Stimulated activated CD4-positive, alpha-beta T cell treated with anti-CD3 and anti-CD28 coated beads, Interleukin-1b, Interleukin-23, amount 100 ng/mL, for 24 hours (primary cell): ENCODE results near the gene RBP2.

Experiments
- DNase-seq, 4 experiments: peaks; one replicate each; pipeline ENCODE4 v3.0.0-alpha.2; 2020; ENCODE audit warnings: low read depth in 4 of 4, low spot score in 1 of 4

RBP2 gene

GRCh38 chr3:139481116-139481515 lies 4.8 kb upstream of the RBP2 start:
- no peak for DNase-seq

- no peak for DNase-seq
Observed at GRCh38 chr3:139480585-139480984, 4.3 kb upstream of the RBP2 start.

GRCh38 chr3:139477710-139478640 lies 1.7 kb upstream of the RBP2 start:
- no peak for DNase-seq

- no peak for DNase-seq
Observed at GRCh38 chr3:139473155-139473771, 3.1 kb downstream of the RBP2 start.

- no peak for DNase-seq
Observed at GRCh38 chr3:139472380-139473010, 3.8 kb downstream of the RBP2 start.

- no peak for DNase-seq
Observed at GRCh38 chr3:139470199-139470598, 6.1 kb downstream of the RBP2 start.

GRCh38 chr3:139468399-139468798 lies 7.9 kb downstream of the RBP2 start:
- no peak for DNase-seq

GRCh38 chr3:139466360-139466759 lies 10.0 kb downstream of the RBP2 start:
- DNase-seq, result no peak

GRCh38 chr3:139465636-139466035 lies 10.7 kb downstream of the RBP2 start:
- no peak for DNase-seq

- no peak for DNase-seq
Observed at GRCh38 chr3:139463466-139463865, 12.8 kb downstream of the RBP2 start.

- no peak for DNase-seq
Observed at GRCh38 chr3:139460529-139460928, 15.8 kb downstream of the RBP2 start.

- DNase-seq, result no peak
Observed at GRCh38 chr3:139460076-139460475, 16.2 kb downstream of the RBP2 start.

GRCh38 chr3:139458348-139458747 lies 18.0 kb downstream of the RBP2 start:
- no peak for DNase-seq

- no peak for DNase-seq
Observed at GRCh38 chr3:139457066-139457465, 19.2 kb downstream of the RBP2 start.

- no peak for DNase-seq
Observed at GRCh38 chr3:139456386-139456785, 19.9 kb downstream of the RBP2 start.

- DNase-seq, result no peak
Observed at GRCh38 chr3:139455855-139456254, 20.5 kb downstream of the RBP2 start.

- DNase-seq, result no peak
Observed at GRCh38 chr3:139455206-139455605, 21.1 kb downstream of the RBP2 start.

GRCh38 chr3:139454346-139454745 lies 22.0 kb downstream of the RBP2 start:
- DNase-seq, result no peak

GRCh38 chr3:139450159-139450558 lies 26.2 kb downstream of the RBP2 start:
- DNase-seq, result no peak

GRCh38 chr3:139449566-139449965 lies 26.8 kb downstream of the RBP2 start:
- no peak for DNase-seq

GRCh38 chr3:139448104-139448503 lies 28.2 kb downstream of the RBP2 start:
- no peak for DNase-seq

GRCh38 chr3:139447486-139447885 lies 28.8 kb downstream of the RBP2 start:
- DNase-seq, result no peak
